AG04449 (cell line): Measurements from ENCODE around the gene SSH3.
A peak's percentile ranks its signal among the peaks of the same experiment; 100 is the strongest.

Experiments
- CTCF ChIA-PET: fragments of 350-600 bp; formaldehyde crosslinking; extraction: SDS; loops from one replicate; lab custom pipeline; 2021; ENCODE audit warnings: antibody characterized with exemption; lab: Yijun Ruan, JAX
- POLR2A ChIA-PET: fragments of 400-600, 350-600 bp; formaldehyde crosslinking; extraction: SDS; loops from one replicate; lab custom pipeline; 2020; ENCODE audit warnings: antibody characterized with exemption, inconsistent platforms; lab: Yijun Ruan, JAX
- DNase-seq: peaks from one replicate; pipeline ENCODE4 v3.0.0-alpha.2; 2010; ENCODE audit warnings: low read depth, low spot score
- H3K4me3 ChIP-seq: 2 replicates; pipeline ENCODE4 v1.5.1; 2011; ENCODE audit warnings: low read depth, mild to moderate bottlenecking, control low read depth, low read length
- TF ChIP-seq, protein P1 (sequence below): IDR thresholded peaks from one replicate; pipeline ENCODE4 v1.5.1; 2011; ENCODE audit warnings: mild to moderate bottlenecking, moderate library complexity, low read length, control low read depth, inconsistent platforms; ENCODE audit not compliant: insufficient read depth; ENCODE audit errors: missing control alignments

The SSH3 gene

DNA sequence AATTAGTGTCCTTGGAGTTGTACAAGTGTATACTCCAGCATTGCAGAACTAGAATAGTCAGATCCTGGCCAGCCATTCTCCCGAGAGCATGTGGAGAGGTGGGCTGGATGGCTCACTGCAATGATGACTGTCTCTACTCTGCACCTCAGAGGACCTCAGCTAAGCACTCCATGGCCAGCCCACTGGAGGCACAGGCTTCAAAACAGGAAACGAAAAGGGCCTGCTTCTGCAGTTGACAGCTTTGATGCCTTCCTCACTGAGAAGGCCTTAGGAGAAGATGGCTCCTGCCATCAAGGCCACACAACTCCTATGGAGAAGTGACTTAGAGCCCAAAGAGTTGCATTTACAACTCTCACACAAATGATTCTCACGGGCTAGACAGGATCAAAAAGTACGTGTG is 40.9 kb downstream of the SSH3 start:
- H3K4me3 ChIP-seq = no peak overlapping the region
- CTCF ChIA-PET = interaction anchor here (1.2 to 18.9 kb wide), 9 partner anchors 7 to 162 kb away, joined by 3 to 310 read pairs (median 18); partner anchors contain the start of genes PITPNM1, POLD4, RAD9A and TMEM134
- DNase-seq = no peak
- POLR2A ChIA-PET = no interaction called here
- TF ChIP-seq, protein P1, sequence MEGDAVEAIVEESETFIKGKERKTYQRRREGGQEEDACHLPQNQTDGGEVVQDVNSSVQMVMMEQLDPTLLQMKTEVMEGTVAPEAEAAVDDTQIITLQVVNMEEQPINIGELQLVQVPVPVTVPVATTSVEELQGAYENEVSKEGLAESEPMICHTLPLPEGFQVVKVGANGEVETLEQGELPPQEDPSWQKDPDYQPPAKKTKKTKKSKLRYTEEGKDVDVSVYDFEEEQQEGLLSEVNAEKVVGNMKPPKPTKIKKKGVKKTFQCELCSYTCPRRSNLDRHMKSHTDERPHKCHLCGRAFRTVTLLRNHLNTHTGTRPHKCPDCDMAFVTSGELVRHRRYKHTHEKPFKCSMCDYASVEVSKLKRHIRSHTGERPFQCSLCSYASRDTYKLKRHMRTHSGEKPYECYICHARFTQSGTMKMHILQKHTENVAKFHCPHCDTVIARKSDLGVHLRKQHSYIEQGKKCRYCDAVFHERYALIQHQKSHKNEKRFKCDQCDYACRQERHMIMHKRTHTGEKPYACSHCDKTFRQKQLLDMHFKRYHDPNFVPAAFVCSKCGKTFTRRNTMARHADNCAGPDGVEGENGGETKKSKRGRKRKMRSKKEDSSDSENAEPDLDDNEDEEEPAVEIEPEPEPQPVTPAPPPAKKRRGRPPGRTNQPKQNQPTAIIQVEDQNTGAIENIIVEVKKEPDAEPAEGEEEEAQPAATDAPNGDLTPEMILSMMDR = no peak

DNA sequence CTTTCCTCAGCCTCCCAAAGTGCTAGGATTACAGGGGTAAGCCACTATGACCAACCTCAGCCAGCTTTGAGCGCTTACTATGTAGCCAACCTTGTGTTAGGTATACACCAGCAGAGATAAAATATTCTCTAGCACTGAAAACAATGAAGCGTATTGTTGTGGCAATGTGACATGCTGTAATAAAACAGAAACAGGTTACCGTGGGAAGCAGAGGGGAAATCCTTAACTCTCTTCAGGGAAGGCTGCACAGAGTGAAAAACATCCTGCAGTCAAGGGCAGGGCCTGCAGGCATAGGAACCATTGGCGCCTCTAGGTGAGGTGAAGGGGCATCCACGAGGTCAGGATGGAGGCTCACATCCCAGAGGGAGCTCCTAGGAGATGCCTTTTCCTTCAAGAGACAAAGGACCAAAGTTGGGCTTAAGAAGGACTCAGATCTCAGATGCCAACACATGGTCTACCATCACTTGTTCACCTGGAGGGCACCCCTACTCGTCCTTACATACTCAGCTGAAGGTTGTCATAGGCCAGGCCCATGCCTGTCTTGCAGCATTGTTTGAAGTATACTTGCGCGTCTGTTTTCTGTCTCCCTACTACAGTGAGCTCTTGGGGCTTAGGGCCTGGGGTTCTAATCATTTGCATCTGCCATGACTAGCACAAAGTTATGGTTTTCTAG is 42.1 kb downstream of the SSH3 start:
- H3K4me3 ChIP-seq = no peak overlapping the region
- ChIA-PET POLR2A (interaction anchor here (0.9 to 1.3 kb wide), 2 partner anchors 9 to 37 kb away, joined by 3 to 4 read pairs; no protein-coding TSS in a partner anchor), CTCF (interaction anchor here (0.6 to 18.9 kb wide), 22 partner anchors 8 to 162 kb away, joined by 3 to 310 read pairs (median 7); partner anchors contain the start of genes CDK2AP2, CLCF1, PITPNM1 and POLD4)
- TF ChIP-seq, protein P1 = no peak
- no peak for DNase-seq

DNA sequence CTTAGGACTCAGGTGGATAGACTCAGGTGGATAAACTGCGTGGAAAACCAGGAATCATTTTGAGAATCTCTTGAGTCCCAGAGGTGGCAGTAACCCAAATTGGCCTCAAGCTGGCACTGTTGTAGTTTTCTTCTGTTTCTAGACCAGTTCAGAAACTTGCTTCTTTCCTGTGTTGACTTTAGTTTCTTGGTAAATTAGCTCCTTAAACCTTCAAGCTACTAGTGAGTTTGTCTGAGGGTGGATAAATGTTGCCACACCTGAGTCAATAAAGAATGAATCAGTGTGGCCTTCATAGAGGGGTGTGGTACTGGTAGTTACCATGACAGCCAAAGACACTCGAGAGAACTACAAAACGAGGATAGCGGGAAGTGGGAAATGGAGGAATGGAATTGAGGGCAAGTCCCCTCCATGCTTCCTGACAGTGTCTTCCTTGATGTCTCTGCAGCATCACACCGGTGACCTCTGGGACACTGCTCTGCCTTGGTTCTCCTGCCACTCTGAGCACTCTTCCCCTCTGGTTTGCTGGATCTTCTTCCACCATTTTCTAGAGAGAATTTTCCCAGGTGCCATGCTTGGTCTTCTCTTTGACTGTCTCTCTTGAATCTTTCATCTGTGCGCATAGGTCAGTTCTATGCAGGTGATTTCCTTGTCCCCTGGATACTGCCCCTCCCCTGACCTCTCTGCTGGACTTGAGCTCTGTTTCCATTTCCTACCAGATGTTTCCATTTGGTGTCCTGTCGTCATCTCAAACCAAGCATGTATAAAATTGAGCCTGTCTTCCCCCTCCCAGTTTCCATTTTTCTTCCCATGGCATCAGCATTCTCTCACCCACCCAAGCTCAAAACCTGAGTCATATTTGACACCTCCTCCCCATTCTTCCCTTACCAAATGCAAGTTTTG is 42.8 kb downstream of the SSH3 start:
- ChIA-PET POLR2A (interaction anchor here (0.6 to 1.3 kb wide), 5 partner anchors 8 to 244 kb away, joined by 3 to 4 read pairs (median 3); no protein-coding TSS in a partner anchor), CTCF (interaction anchor here (0.6 to 18.9 kb wide), 24 partner anchors 8 to 237 kb away, joined by 3 to 310 read pairs (median 6); partner anchors contain the start of genes CDK2AP2, CLCF1, GSTP1 and PITPNM1)
- no peak overlapping the region for H3K4me3 ChIP-seq
- no peak for DNase-seq
- TF ChIP-seq, protein P1 = peak; percentile 70

DNA sequence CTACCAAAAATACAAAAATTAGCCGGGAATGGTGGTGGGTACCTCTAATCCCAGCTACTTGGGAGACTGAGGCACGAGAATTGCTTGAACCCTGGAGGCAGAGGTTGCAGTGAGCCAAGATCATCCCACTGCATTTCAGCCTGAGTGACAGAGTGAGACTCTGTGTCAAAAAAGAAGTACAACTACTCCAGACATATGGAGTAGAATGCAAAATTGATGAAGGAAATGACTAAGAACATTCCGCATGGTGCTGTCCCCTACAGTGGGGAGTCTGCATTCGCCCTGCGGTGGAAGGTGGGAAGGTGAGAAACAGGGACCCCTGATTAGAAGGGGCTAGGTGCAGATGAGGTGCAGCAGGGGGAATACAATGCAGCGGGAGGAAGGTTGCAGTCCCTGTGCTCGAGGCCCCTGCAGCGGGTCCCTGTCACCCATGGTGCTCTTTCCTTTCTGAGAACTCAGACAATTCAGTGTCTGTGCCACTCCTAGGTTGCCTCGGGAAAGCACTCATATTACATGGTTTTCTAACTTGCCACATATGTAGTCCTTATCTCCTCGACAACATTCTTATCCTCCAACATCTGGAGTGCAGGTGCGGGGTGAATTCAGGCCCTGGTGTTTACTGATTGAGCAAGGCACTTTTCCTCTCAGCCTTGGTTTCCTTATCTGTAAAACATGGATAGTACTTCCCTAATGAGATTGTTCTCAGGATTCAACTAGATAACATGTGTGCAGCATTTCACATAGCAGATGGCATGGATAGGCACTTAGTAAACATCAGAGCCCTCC is 44.8 kb downstream of the SSH3 start:
- ChIA-PET POLR2A (interaction anchor here (0.9 kb wide), 1 partner anchor 31 kb away, joined by 3 read pairs; no protein-coding TSS in a partner anchor), CTCF (interaction anchor here (0.8 to 41.2 kb wide), 10 partner anchors 6 to 85 kb away, joined by 3 to 2108 read pairs (median 74); partner anchors contain the start of genes CLCF1, POLD4, PPP1CA and RAD9A)
- TF ChIP-seq, protein P1 = no peak
- no peak overlapping the region for H3K4me3 ChIP-seq
- no peak for DNase-seq

DNA sequence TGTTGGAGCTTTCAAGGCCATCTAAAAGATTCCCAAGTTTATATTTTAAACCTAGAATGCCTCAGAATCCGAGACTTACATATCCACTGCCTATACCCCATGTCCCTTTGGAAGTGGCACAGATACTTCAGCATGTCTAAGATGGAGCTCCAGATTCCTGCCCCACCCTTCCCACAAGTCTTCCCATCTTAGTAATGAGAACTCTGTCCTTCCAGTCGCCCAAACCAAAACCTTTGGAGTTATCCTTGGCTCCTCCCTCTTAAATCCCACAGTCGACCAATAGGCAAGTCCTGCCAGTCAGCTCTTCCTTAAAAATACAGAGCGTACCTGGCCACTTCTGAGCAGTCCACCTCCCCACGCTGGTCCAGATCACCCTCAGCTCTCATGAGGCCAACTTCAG is 45.7 kb downstream of the SSH3 start:
- CTCF ChIA-PET = interaction anchor here (0.8 to 41.2 kb wide), 7 partner anchors 11 to 134 kb away, joined by 3 to 2108 read pairs (median 67); partner anchors contain the start of genes CLCF1, PPP1CA, RAD9A and TBC1D10C
- H3K4me3 ChIP-seq = no peak overlapping the region
- POLR2A ChIA-PET = interaction anchor here (0.6 kb wide), 1 partner anchor 125 kb away, joined by 3 read pairs; no protein-coding TSS in a partner anchor
- no peak for DNase-seq
- TF ChIP-seq, protein P1 = no peak
